GM18526 (cell line): ENCODE results near the gene MOB3B.

Source experiments
- POLR2A ChIP-seq: IDR thresholded peaks from 3 replicates; pipeline ENCODE4 v1.6.1; 2011; ENCODE audit not compliant: insufficient read length; ENCODE audit errors: extremely low read depth

MOB3B gene

DNA sequence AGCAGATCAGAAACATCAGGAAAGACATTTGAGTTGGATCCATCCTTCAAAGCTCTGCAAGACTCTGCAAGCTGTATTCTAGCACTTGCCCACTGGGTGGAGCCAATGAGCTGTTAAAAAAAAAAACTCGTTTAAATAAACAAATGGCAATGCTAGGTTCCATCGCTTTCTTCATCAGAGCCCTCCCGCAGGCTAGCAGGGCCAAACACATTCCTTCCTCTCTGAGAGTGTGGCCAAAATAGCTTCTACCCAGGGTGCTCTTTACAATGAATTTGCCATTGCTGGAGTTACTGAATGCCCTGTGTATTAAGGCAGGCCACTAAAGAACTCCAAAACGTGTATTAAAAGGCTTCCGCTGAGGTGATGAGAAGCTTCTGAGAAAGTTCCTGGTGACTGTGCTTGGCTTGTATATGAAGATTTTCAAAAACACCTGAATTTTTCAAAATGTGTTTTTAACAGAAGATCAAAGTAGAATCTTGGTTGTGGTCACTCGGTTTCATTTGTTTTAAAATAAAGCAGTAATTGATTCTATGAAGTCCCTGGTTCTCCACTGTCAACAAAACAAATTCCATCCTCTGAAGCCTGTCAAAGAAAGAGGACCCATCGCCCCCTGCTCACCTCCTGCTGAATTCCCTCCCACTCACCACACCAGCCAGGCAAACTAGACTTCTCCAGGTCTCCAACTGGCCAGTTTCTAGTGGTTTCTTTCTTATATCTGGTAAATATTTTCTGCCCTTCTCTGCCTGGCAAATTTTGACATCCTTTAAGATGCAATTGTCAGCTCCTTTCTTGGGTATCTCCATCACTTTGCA, 196.2 kb downstream of the MOB3B start:
- TF ChIP-seq POLR2A: no peak

DNA sequence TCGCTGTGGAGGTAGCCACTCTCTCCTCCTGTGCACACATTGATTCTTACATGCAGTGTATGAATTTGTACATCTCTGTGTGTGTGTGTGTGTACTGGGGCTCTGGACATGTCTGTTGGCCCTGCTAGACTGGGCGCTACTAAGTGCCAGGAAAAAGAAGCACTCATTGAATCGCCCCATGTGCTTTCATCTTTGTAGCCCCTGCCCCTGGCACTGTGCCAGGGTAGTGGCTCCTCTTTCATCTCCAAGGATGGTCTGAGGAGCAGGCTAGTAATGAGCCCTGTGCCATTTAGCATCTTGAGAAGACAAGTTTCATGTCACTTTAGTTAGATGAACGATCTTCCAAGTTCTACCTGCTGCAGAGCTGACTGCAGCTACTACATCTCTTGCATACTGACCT, 198.2 kb downstream of the MOB3B start:
- TF ChIP-seq POLR2A: no peak

DNA sequence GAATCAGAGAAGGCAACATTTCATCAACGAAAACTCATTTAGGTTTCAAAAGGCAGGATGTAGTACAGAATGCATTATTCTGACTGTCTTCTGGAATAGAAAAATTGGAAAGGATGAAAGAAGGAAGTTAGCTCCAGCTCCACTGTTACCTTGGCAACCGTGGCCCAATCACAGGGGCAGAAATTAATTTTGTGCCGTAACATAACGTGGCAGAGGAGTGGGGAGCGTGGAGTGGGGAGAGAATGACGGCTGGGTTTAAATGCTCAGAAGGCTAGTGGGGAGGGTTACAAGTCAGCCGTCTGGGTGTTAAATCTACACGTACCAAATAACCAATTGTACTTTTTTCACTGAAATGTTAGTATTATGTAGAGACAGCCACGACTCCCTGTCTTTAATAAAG, 200.3 kb downstream of the MOB3B start:
- no peak for TF ChIP-seq POLR2A

DNA sequence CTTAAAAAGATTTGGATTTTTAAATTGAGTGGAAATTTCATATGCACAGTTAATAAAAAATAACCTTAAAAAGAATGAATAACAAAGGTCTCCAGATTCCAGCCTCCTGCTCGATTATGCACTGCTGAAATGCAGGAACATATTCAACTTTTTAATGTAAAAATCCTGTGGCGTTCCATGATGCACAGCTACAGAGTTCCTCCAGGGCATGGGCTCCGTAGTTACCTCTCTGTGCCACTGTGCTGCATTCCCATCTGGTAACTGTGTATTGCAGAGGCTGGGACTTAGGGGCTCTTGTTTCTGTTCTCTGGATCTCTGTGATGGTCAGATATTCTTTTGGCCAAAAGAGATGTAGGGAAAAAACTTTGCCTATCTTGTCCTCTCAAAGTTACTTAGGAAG, 201.1 kb downstream of the MOB3B start:
- no peak for TF ChIP-seq POLR2A

DNA sequence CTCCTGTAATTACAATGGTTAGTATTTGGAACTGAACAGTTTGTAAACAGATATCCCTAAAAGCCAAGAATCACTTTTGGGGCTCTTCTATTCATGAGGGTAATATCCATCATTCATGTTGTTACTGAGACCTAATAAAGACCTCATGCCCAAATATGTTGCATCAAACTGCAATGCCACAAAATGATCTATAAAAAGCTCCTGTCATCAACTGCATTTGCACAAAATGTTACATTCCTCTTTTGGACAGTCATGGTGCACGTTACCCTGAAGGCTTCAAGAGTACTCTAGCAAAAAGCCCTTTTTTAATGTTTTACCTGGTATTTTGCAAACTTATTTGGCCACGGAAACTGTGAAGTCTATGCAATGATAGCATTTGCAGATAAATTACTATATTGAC, 218.4 kb downstream of the MOB3B start:
- no peak for TF ChIP-seq POLR2A

DNA sequence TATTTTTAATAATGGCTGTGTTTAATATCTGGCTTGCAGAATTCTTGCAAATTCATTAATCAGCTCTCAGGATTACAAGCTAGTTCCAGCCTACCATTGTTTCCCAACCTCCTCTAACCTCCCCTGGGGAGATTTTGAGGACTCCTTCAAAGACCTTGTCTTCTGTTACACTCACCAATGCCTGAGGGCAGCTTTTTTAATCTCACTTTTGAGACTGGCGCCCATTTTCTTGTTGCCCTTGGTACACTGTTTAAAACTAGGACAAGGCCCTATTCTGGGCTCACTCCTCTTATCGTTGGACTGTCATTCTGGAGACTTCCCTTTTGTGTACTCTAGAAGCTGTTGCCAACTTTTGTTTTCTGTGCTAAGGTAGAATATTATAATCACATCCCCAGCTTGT, 219.0 kb downstream of the MOB3B start:
- TF ChIP-seq POLR2A: no peak

DNA sequence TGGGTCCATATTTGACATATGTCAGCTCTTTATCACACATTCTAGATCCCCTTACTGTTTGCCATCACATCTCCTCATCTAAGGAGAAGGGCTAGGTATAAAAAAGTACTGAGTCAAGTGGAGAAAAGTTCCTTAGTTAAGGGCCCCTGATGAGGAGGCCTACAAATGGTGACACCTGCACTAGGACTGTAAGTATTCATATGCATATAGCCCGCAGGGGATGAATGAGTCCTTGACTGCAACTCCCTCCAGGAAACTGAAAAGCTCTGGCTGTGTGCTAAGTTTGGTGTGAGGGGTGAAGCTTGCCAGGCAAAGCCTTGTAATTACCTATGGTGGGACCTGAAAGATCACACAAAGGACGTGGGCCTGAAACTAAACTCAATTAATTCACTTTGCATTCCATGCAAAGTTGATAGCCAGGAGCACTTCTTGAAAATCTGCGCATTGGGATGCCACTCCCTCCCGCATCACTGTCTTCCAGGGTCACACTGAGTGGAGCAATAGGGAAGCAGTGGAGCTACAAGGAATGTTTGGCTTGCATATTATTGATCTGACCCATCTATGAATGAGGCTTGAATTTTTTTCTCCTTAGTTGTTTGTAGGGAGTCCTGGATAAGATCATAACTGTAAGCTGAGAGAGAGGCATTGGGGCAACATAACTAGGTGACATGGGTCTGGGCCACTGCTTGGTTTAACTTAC, 220.8 kb downstream of the MOB3B start:
- no peak for TF ChIP-seq POLR2A

DNA sequence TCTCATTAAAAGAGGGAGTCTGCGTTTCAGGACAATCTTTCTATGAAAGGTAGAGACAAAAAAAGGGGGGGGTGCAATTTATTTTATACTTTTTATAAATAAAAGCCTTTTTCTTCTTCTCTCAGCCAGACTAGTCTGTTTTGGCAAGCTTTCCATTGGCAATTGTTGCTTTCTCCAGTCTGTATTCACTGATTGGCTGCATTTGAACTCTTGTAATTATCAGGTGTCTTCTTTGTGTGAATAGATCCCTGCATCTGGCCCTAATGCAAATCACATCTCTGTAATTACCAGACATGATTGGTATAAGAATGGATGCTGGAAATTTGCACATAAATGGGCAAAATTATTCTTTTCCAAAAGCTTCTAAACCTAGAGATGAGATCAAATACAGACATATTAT, 225.1 kb downstream of the MOB3B start:
- no peak for TF ChIP-seq POLR2A

DNA sequence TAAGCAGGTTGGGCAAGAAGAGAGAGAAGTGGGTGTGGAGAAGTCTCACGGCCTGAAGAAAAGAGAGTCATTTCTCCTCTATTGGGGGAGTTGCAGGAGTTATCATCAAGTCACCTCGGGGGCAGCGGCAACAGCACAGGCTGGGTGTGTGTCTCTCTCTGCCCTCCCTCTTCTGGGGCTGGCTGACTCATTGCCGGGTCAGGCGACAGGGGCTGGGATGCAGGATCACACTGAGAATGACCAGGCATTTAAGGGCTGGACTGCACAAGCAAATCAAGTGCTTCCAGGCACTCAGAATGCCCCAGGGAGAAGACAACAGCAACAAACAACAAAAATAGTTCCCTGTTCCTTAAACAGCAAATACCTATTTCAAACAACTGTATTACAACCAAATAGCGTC, 226.4 kb downstream of the MOB3B start:
- no peak for TF ChIP-seq POLR2A

DNA sequence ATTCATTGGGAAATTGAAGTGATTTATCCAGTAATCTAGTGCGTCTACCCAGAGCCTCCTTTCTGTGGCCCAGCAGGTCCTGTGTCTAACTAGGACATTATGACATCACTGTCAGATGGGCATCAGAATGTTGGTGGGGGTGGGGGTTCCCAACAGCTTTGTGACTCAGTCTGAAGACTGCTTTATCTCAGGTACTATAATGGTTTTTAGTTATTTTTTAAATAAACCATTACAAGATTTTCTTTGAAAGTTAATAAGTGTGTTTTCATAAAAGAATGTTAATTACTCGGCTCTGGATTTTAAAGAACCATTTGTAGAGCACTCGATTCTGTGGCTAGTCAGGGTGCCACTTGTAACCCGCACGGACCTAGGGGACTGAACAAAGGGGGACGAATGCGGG, 232.6 kb downstream of the MOB3B start, which contains the start of gene EQTN:
Gene EQTN (minus strand): TSS at position 101 of the 400 bp plus-strand sequence. CDS start 95 bp downstream, at position 6.
- no peak for TF ChIP-seq POLR2A

DNA sequence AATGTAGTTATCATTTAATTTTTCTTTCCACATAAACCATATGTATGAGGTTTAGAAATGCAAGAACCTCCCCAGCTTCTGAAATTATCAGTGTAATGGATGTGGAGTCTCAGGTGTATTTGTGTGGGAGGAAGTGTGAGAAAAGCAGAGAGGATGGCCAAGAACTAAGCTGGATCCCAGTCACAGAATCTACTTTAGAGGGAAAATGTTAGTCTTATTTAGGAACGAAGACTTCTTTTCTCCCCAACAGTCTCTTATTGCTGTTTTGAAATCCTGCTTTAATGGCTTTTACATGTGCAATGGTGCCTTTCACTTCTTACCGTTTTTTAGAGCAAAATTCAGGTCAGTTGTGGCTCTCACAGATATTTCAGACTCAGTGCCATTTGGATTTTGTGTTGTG, 235.6 kb downstream of the MOB3B start:
- TF ChIP-seq POLR2A: no peak

DNA sequence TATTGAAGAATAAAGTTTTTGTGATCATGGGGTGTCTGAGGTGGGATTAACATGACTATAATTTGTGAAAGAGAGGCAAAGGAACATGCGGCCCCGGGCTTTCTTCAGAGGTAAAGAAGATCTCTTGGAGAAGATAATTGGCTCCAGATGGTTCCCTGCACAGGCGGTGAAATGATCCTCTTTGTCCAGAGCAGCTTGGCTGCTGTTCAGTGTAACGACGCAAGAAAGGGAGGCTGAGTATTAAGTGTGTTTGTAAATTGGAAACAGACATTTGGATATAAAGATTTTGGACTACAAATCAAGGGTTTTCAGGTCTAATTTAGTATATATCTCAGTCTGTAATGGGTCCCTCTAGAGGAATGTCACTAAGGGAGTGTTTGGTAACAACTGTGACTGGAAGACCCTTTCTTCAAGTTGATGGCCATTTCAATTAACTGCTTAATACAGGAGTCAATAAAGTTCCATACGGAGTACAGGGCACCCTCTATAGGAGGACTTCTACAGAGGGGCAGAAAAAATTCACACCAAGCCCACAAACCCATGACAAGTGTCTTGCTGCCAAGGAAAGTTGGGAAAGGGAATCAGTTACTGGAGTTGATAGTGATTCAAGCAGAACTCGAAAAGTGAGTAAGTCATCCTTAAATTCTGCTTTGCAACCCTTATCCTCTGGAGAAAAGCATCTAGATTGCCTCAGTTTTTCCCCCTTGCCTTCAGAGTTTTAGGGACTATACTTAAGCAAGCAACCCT, 236.8 kb downstream of the MOB3B start:
- TF ChIP-seq POLR2A: no peak

DNA sequence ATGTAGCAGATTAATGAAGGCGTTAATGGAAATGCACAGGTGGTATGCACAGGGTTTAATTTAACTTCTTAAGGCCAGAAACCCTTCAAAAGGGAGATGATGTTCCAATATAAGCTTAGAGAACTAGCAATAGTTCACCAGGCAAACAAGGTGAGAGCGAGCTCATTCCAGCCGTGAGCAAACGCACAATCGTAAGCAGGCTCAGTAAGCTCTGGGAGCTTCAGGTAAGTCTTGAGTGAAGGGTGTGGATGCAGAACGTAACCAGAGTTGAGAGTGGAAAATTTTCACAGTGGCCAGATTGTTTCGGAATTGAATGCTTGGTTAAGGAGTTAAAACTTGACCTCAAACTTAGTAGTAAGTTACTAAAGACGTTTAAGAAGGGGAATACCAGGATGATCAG, 238.3 kb downstream of the MOB3B start:
- no peak for TF ChIP-seq POLR2A

DNA sequence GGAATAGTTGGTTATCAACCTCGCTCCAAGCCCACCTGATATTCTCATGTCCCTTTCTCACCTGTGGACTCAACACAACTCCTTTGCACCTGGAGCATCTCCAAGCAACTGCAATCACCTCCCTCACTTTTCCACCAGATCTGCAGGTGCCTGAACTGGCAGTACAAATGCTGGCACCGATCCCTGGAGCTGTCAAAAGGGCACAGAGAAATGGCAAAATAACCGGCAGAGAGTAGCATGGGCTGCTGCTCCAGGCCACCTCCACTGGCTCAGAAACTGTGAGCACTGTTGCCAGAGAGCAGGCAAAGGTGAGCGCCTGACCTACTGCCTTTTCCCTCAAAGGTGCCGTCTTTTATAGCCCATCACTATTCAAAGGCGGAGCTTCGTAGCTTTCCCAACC, 247.3 kb downstream of the MOB3B start:
- no peak for TF ChIP-seq POLR2A

DNA sequence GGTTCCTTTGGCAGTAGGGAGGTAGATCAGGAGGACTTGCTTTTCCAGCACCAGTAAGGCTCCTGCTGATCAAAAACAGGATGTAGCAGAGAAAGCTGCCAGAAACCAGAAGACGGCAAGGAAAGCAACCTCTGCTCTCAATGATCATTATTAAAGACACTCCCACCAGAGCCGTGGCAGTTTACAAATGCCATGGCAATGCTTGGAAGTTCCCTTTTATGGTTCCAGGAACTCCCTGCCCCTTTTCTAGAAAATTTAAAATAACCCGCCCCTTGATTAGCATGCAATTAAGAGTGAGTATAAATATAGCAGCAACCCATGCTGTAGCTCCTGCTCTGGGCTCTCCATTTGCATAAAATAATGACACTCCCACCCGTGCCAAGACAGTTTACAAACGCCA, 248.8 kb downstream of the MOB3B start:
- no peak for TF ChIP-seq POLR2A

DNA sequence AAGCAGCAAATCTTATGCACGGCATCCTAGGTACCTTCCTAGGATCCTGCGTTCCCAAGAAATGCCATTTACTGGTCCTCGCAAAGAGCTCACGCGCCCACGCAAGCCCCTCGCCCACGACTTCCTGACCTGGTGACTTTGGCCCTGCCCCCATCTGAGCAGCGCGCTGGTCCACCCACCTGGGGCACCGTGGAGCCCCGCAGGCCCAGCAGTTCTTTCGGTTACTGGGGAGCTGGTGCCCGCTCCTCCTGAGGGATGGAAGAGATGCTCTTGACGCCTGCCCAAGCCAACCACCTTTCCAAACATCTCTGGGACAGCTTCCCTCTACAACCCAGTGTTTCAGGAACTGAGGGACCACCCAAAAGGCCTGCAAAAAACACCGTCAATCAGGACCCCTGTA, 249.4 kb downstream of the MOB3B start:
- TF ChIP-seq POLR2A: no peak
